GM12865 (cell line): ENCODE measurements around the gene MS4A4A.

Experiments used
- DNase-seq: peaks from one replicate; pipeline ENCODE4 v3.0.0; 2010; ENCODE audit warnings: low read depth
- H3K4me3 ChIP-seq: 2 replicates; pipeline ENCODE4 v1.5.1; 2011; ENCODE audit warnings: mild to moderate bottlenecking, low read depth, low read length, control low read depth
- CTCF ChIP-seq: IDR thresholded peaks from 2 replicates; pipeline ENCODE4 v1.5.1; 2011; ENCODE audit warnings: low read length, control low read depth, low read depth, inconsistent platforms; ENCODE audit not compliant: insufficient read depth; ENCODE audit errors: missing control alignments

MS4A4A gene

DNA sequence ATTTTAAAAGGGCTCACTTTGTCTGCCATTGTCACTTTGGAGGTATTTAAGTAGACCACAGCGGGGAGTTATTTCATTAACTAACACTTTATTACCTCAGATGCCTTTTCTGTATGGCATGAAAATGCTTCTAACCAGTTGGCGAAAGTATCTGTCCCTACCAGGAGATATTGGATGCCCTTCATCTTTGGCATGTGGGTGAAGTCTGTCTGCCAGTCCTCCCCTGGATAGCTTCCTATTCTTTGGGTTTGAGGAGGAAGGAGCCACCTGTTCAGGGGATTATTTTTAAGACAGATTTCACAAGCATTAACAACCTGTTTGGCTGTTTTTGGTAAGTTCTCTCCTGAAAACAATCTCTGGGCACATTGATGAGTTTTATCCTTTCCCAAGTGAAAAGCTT lies 63.7 kb downstream of the MS4A4A start:
- no peak overlapping the region for H3K4me3 ChIP-seq
- DNase-seq, result no peak
- no peak for TF ChIP-seq CTCF

DNA sequence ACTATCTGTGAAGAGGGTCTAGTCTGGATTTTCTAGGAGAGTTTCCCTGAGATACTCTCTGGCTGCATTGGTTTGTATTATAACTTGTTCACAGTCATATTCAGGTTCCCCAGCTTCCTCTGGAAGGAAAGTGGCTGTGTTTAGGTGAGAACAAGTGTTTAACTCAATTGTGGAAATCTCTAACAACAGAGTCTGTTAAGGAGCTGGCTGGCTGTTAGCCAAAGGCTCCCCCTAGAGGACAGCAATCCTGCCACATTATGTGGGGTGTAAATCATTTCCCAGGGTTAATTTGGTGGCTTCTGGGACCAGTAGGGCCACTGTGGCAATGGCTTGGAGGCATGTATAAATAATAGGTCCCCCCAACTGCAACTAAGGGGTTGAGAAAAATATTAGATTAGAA lies 65.0 kb downstream of the MS4A4A start:
- peak; percentile 76 for TF ChIP-seq CTCF
- H3K4me3 ChIP-seq, result no peak overlapping the region
- peak; percentile 70 for DNase-seq

- no peak for TF ChIP-seq CTCF
- peak; percentile 38 for DNase-seq
- no peak overlapping the region for H3K4me3 ChIP-seq
These were observed 66.8 kb downstream of the MS4A4A start for GRCh38 chr11:60347084-60347797.

GRCh38 chr11:60348116-60348515 lies 67.7 kb downstream of the MS4A4A start:
- TF ChIP-seq CTCF, result peak; percentile 34
- no peak overlapping the region for H3K4me3 ChIP-seq
- DNase-seq, result peak; percentile 33

- no peak for DNase-seq
- no peak for TF ChIP-seq CTCF
- no peak overlapping the region for H3K4me3 ChIP-seq
These were observed 69.5 kb downstream of the MS4A4A start for GRCh38 chr11:60349990-60350389.

DNA sequence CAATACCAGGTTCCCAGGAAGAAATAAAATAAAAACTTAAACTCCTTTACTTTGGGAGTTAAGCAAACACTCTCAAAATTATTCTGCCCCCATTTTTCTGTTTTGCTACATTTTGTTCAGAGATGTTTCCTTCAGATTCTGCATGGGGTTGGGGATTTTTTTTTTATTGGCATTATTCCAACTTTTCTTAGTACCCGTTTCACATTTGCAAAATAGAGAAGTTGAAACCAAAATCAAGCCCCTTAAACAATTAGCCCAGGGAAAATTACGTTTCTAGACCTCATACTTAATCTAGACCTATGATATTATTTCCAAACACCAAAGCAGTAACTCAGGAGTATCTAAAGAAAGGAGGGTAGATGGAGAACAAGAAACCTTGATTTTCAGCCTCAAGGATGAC lies 77.3 kb downstream of the MS4A4A start:
- H3K4me3 ChIP-seq, result no peak overlapping the region
- TF ChIP-seq CTCF, result no peak
- no peak for DNase-seq
